ENCODE results near the gene CLCN1. TPM values are rescaled to one million over a fixed set of nuclear protein-coding genes. Genes with fewer than 3 reads are reported as not detected.

Gene CLCN1
- total and polyA plus RNA-seq, 10 of the 15 experiments (the other 5 are each of a cell fraction or from before 2014, with no cell fraction given), result 0.30 TPM; not detected in 9

DNA sequence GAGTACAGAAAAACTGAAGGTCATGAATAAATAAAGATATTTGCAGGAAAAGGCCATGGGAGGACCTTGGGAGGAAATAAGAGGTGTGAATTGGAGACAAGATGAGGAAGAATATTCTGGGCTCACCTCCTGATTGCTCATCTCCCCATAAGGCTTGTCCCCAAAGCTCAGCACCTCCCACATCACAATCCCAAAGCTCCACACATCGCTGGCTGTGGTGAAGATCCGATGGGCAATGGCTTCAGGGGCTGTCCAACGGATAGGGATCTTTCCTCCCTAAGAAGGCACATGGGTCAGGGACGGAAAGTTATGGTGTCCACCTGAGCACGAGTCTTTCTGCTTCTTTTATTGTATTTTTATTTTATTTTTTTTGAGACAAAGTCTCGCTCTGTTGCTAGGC is 78.2 kb downstream of the CLCN1 start (continued):
- TF ChIP-seq STAT3 (IDR thresholded peaks at IDR 0.05; ENCODE audit: low read depth, low read length) (no peak), PAX8 (IDR thresholded peaks at IDR 0.05) (no peak), BHLHE40 (IDR thresholded peaks at IDR 0.05; ENCODE audit: borderline replicate concordance in 1 of 2, low read depth in 2 of 2, low read length in 1 of 2) (no peak), POLR2A (IDR thresholded peaks at IDR 0.05; ENCODE audit: low read depth, low read length) (no peak), BRCA1 (IDR thresholded peaks at IDR 0.05; ENCODE audit: low read depth, low read length) (no peak), JUND (IDR thresholded peaks at IDR 0.05; ENCODE audit: low read depth, low read length) (no peak), SMAD1 (IDR thresholded peaks at IDR 0.05; ENCODE audit: low read depth, partially characterized antibody) (no peak)
- TF ChIP-seq, protein P1, sequence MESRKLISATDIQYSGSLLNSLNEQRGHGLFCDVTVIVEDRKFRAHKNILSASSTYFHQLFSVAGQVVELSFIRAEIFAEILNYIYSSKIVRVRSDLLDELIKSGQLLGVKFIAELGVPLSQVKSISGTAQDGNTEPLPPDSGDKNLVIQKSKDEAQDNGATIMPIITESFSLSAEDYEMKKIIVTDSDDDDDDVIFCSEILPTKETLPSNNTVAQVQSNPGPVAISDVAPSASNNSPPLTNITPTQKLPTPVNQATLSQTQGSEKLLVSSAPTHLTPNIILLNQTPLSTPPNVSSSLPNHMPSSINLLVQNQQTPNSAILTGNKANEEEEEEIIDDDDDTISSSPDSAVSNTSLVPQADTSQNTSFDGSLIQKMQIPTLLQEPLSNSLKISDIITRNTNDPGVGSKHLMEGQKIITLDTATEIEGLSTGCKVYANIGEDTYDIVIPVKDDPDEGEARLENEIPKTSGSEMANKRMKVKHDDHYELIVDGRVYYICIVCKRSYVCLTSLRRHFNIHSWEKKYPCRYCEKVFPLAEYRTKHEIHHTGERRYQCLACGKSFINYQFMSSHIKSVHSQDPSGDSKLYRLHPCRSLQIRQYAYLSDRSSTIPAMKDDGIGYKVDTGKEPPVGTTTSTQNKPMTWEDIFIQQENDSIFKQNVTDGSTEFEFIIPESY (IDR thresholded peaks at IDR 0.05), result no peak

DNA sequence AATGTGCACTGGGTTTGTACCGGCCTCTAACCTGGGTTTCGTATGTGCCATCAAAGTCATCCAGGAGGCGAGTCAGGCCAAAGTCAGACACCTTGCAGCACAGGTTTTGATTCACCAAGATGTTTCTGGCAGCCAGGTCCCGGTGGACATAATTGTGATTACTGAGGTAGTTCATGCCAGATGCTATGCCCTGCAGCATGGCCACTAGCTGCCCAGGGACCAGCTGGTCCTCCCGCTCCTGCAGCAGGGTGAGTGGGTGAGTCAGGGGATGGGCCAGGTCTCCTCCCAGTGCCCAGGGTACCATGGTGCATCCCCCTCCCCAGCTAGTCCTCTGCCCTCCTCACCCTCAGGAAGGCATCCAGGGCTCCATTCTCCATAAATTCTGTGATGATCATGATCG is 78.9 kb downstream of the CLCN1 start:
- H3K79me2 ChIP-seq (ENCODE audit: control insufficient read depth, insufficient read depth, low read length), result no peaks in the 10 kb centered on the region
- no peak overlapping the region for H3K9ac ChIP-seq (ENCODE audit: control insufficient read depth, insufficient read depth, low read length)
- ATAC-seq, result no peak
- no peaks in the 10 kb centered on the region for H3K4me1 ChIP-seq (ENCODE audit: control insufficient read depth, insufficient read depth, low read length)
- ChIA-PET SMC1A (ENCODE audit: uncharacterized antibody, unreplicated experiment) (no interaction called here), POLR2A (no interaction called here), RAD21 (ENCODE audit: unreplicated experiment) (no interaction called here), CTCF (no interaction called here)
- FAIRE-seq, result no peak
- no peaks in the 10 kb centered on the region for H3K9me3 ChIP-seq (replicated peaks; ENCODE audit: control insufficient read depth, insufficient read depth, low read length)
- H3K4me3 ChIP-seq, result no peak overlapping the region
- BruUV-seq (replicated peaks), result no TSS peak
- intact Hi-C loops (cut with micrococcal nuclease; ENCODE audit: unreplicated experiment) (no loop called here), in situ Hi-C loops (cut with MboI) (no loop called here)
- no peak overlapping the region for H3K27ac ChIP-seq (ENCODE audit: control insufficient read depth, insufficient read depth)
- H2AFZ ChIP-seq (ENCODE audit: control insufficient read depth, low read depth, low read length), result no peak overlapping the region
- DNase-seq (ENCODE audit: low read depth, low spot score), result no peak
- H3K4me2 ChIP-seq (ENCODE audit: control insufficient read depth, insufficient read depth), result no peak overlapping the region
- no peaks in the 10 kb centered on the region for H3K27me3 ChIP-seq (replicated peaks in 1 of 2; ENCODE audit: control insufficient read depth in 2 of 2, insufficient read depth in 2 of 2, low read length in 1 of 2)
- no peaks in the 10 kb centered on the region for H4K20me1 ChIP-seq (ENCODE audit: control insufficient read depth, insufficient read depth)
- peaks cover 4 to 14% of the 10 kb centered on the region in 2 experiments; a peak in 2 of 4 replicates for H3K36me3 ChIP-seq (ENCODE audit: control insufficient read depth in 2 of 2, insufficient read depth in 2 of 2, low read length in 1 of 2)
- 50% methylated on average over 6 of the region's 6 CpGs for WGBS (ENCODE audit: insufficient coverage, insufficient replicate concordance, low lambda C conversion rate, missing lambda C conversion rate)
- TF ChIP-seq SMAD1 (IDR thresholded peaks at IDR 0.05; ENCODE audit: low read depth, partially characterized antibody) (no peak), RBBP5 (conservative IDR thresholded peaks at IDR 0.05) (no peak), KLF5 (IDR thresholded peaks at IDR 0.05; ENCODE audit: partially characterized antibody) (no peak), SUZ12 (IDR thresholded peaks at IDR 0.05; ENCODE audit: unreplicated experiment) (no peak), PAX8 (IDR thresholded peaks at IDR 0.05) (no peak), ZNF622 (IDR thresholded peaks at IDR 0.05) (no peak), CHD1 (IDR thresholded peaks at IDR 0.05; ENCODE audit: low read depth, low read length) (no peak)
- TF ChIP-seq, protein P2, sequence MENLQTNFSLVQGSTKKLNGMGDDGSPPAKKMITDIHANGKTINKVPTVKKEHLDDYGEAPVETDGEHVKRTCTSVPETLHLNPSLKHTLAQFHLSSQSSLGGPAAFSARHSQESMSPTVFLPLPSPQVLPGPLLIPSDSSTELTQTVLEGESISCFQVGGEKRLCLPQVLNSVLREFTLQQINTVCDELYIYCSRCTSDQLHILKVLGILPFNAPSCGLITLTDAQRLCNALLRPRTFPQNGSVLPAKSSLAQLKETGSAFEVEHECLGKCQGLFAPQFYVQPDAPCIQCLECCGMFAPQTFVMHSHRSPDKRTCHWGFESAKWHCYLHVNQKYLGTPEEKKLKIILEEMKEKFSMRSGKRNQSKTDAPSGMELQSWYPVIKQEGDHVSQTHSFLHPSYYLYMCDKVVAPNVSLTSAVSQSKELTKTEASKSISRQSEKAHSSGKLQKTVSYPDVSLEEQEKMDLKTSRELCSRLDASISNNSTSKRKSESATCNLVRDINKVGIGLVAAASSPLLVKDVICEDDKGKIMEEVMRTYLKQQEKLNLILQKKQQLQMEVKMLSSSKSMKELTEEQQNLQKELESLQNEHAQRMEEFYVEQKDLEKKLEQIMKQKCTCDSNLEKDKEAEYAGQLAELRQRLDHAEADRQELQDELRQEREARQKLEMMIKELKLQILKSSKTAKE (IDR thresholded peaks at IDR 0.05; ENCODE audit: low read depth, poor library complexity, severe bottlenecking), result no peak
- TF ChIP-seq, protein P3, sequence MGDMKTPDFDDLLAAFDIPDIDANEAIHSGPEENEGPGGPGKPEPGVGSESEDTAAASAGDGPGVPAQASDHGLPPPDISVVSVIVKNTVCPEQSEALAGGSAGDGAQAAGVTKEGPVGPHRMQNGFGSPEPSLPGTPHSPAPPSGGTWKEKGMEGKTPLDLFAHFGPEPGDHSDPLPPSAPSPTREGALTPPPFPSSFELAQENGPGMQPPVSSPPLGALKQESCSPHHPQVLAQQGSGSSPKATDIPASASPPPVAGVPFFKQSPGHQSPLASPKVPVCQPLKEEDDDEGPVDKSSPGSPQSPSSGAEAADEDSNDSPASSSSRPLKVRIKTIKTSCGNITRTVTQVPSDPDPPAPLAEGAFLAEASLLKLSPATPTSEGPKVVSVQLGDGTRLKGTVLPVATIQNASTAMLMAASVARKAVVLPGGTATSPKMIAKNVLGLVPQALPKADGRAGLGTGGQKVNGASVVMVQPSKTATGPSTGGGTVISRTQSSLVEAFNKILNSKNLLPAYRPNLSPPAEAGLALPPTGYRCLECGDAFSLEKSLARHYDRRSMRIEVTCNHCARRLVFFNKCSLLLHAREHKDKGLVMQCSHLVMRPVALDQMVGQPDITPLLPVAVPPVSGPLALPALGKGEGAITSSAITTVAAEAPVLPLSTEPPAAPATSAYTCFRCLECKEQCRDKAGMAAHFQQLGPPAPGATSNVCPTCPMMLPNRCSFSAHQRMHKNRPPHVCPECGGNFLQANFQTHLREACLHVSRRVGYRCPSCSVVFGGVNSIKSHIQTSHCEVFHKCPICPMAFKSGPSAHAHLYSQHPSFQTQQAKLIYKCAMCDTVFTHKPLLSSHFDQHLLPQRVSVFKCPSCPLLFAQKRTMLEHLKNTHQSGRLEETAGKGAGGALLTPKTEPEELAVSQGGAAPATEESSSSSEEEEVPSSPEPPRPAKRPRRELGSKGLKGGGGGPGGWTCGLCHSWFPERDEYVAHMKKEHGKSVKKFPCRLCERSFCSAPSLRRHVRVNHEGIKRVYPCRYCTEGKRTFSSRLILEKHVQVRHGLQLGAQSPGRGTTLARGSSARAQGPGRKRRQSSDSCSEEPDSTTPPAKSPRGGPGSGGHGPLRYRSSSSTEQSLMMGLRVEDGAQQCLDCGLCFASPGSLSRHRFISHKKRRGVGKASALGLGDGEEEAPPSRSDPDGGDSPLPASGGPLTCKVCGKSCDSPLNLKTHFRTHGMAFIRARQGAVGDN (IDR thresholded peaks at IDR 0.05), result no peak
